ENCODE measurements around the gene KIF16B.
"Not testable (repeated sequence)": the region's sequence is repeated elsewhere in the genome, so short reads cannot be mapped to it uniquely, and the experiment has no call there.

The KIF16B gene

GRCh38 chr20:16607364-16608276, 34.4 kb upstream of the KIF16B start:
- no peak for DNase-seq (ENCODE audit: low read depth)
- no peak overlapping the region for H3K4me3 ChIP-seq (ENCODE audit: low read depth, low read length)
- no peak for TF ChIP-seq CTCF (IDR thresholded peaks at IDR 0.05; ENCODE audit: control insufficient read depth, extremely low read depth, insufficient read depth)

GRCh38 chr20:16606468-16607070, 33.3 kb upstream of the KIF16B start:
- TF ChIP-seq CTCF (IDR thresholded peaks at IDR 0.05; ENCODE audit: control insufficient read depth, extremely low read depth, insufficient read depth) = no peak
- H3K4me3 ChIP-seq (ENCODE audit: low read depth, low read length) = no peak overlapping the region

GRCh38 chr20:16601047-16601446, 27.8 kb upstream of the KIF16B start:
- DNase-seq (ENCODE audit: low read depth) = no peak
- H3K4me3 ChIP-seq (ENCODE audit: low read depth, low read length) = no peak overlapping the region
- no peak for TF ChIP-seq CTCF (IDR thresholded peaks at IDR 0.05; ENCODE audit: control insufficient read depth, extremely low read depth, insufficient read depth)

More at GRCh38 chr20:16606468-16607070, 33.3 kb upstream of the KIF16B start:
- no peak for DNase-seq (ENCODE audit: low read depth)

GRCh38 chr20:16599257-16599656, 26.0 kb upstream of the KIF16B start:
- TF ChIP-seq CTCF (IDR thresholded peaks at IDR 0.05; ENCODE audit: control insufficient read depth, extremely low read depth, insufficient read depth) = no peak
- no peak overlapping the region for H3K4me3 ChIP-seq (ENCODE audit: low read depth, low read length)
- no peak for DNase-seq (ENCODE audit: low read depth)

GRCh38 chr20:16596991-16597390, 23.7 kb upstream of the KIF16B start:
- no peak for DNase-seq (ENCODE audit: low read depth)
- H3K4me3 ChIP-seq (ENCODE audit: low read depth, low read length) = no peak overlapping the region
- TF ChIP-seq CTCF (IDR thresholded peaks at IDR 0.05; ENCODE audit: control insufficient read depth, extremely low read depth, insufficient read depth) = no peak

- H3K4me3 ChIP-seq (ENCODE audit: low read depth, low read length); DNase-seq (ENCODE audit: low read depth): not testable (repeated sequence)
Observed at GRCh38 chr20:16596404-16596803, 23.2 kb upstream of the KIF16B start.

GRCh38 chr20:16595376-16595775, 22.1 kb upstream of the KIF16B start:
- TF ChIP-seq CTCF (IDR thresholded peaks at IDR 0.05; ENCODE audit: control insufficient read depth, extremely low read depth, insufficient read depth) = no peak
- DNase-seq (ENCODE audit: low read depth) = no peak
- no peak overlapping the region for H3K4me3 ChIP-seq (ENCODE audit: low read depth, low read length)

Measured in LNCaP clone FGC (cell line).